Osteoblast (primary cell): ENCODE data around the gene PCDHA1. TPM values are rescaled to one million over a fixed set of nuclear protein-coding genes. Genes with fewer than 3 reads are reported as not detected.

Experiments used
- DNase-seq: peaks from one replicate; pipeline ENCODE4 v3.0.0; 2011; ENCODE audit warnings: low spot score, mixed read lengths; ENCODE audit not compliant: insufficient read length; ENCODE audit errors: missing footprints
- H2AFZ ChIP-seq: 2 replicates; pipeline ENCODE4 v1.6.0; 2011; ENCODE audit warnings: mild to moderate bottlenecking, low read length
- H3K27ac ChIP-seq: 2 replicates; pipeline ENCODE4 v1.5.1; 2011; ENCODE audit warnings: mild to moderate bottlenecking, low read depth, low read length, moderate library complexity
- H3K27me3 ChIP-seq: 2 replicates; pipeline ENCODE4 v1.6.0; 2012; ENCODE audit warnings: mild to moderate bottlenecking, control low read depth, inconsistent platforms, low read length, moderate library complexity; ENCODE audit not compliant: insufficient read depth
- H3K36me3 ChIP-seq: 2 replicates; pipeline ENCODE4 v1.5.1; 2011; ENCODE audit warnings: mild to moderate bottlenecking, low read length, control low read depth, moderate library complexity; ENCODE audit not compliant: insufficient read depth
- H3K4me1 ChIP-seq: 2 replicates; pipeline ENCODE4 v1.5.1; 2011; ENCODE audit warnings: mild to moderate bottlenecking, low read length, control low read depth, moderate library complexity; ENCODE audit not compliant: insufficient read depth
- H3K4me2 ChIP-seq: 2 replicates; pipeline ENCODE4 v1.6.0; 2011; ENCODE audit warnings: mild to moderate bottlenecking, low read length; ENCODE audit not compliant: insufficient read depth
- H3K4me3 ChIP-seq: fragments of 200-600 bp; sonication (generic); 3 replicates; pipeline ENCODE4 v1.5.1; 2012; ENCODE audit warnings: mild to moderate bottlenecking, low read length, inconsistent platforms; ENCODE audit not compliant: insufficient read depth
- H3K79me2 ChIP-seq: 2 replicates; pipeline ENCODE4 v1.6.0; 2012; ENCODE audit warnings: mild to moderate bottlenecking, low read length, control low read depth, inconsistent platforms; ENCODE audit not compliant: insufficient read depth
- H3K9me3 ChIP-seq: 2 replicates; pipeline ENCODE4 v1.5.1; 2011; ENCODE audit warnings: low read depth, low read length, control low read depth
- H4K20me1 ChIP-seq: 2 replicates; pipeline ENCODE4 v1.6.0; 2012; ENCODE audit warnings: mild to moderate bottlenecking, low read length, control low read depth; ENCODE audit not compliant: insufficient read depth
- total RNA-seq: library from RNA; depleted of rRNA; stranded (reverse); fragments of >200 nt; gene quantifications from 2 replicates; pipeline ENCODE4 v1.2.3, GENCODE V29; 2012
- TF ChIP-seq, protein P1 (sequence below): IDR thresholded peaks from 2 replicates; pipeline ENCODE4 v1.5.1; 2011; ENCODE audit warnings: mild to moderate bottlenecking, low read depth, low read length, moderate library complexity; ENCODE audit errors: extremely low read depth

Gene PCDHA1
- total RNA-seq, 1 donor, result not detected

DNA sequence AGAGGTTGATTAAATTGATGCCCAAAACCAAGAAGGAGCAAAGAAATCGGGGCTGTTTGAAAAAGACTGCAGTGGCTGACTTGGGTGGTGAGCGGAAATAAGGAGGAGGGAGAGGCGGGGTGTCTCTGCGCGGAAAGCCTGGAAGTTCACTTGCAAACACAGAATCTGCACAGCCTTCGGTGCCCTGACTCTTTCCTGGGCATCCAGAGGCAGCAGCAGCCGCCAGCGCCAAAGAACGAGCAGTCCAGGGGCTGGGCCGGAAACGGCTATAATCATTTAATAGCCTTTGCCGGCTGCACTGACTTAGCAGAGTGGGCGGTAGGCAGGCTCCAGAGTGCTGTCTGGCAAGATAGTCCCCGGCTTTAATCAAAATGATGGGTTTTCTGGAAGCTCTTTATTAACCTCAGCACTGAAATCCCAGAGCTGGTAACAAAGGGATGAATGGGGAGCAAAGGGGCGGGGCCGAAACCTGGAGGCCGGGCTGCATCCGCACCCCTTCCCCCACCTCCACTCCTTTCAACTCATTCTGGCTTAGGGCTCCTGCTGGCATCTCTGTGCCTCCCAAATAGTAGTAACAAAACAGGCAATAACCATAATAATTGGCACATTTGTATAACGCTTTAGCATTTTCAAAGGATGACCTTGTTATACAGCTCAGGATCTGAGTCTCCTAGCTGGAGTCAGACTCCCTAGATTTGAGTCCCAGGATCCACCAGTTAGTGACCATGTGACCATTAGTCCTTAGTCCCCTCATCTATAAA is 216.1 kb downstream of the PCDHA1 start:
- TF ChIP-seq, protein P1, sequence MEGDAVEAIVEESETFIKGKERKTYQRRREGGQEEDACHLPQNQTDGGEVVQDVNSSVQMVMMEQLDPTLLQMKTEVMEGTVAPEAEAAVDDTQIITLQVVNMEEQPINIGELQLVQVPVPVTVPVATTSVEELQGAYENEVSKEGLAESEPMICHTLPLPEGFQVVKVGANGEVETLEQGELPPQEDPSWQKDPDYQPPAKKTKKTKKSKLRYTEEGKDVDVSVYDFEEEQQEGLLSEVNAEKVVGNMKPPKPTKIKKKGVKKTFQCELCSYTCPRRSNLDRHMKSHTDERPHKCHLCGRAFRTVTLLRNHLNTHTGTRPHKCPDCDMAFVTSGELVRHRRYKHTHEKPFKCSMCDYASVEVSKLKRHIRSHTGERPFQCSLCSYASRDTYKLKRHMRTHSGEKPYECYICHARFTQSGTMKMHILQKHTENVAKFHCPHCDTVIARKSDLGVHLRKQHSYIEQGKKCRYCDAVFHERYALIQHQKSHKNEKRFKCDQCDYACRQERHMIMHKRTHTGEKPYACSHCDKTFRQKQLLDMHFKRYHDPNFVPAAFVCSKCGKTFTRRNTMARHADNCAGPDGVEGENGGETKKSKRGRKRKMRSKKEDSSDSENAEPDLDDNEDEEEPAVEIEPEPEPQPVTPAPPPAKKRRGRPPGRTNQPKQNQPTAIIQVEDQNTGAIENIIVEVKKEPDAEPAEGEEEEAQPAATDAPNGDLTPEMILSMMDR, result no peak
- Histone ChIP-seq H3K4me1 (no peaks in the 10 kb centered on the region), H3K27me3 (no peaks in the 10 kb centered on the region), H3K4me2 (no peak overlapping the region), H3K4me3 (no peak overlapping the region), H3K27ac (no peak overlapping the region), H3K36me3 (no peaks in the 10 kb centered on the region), H3K79me2 (no peaks in the 10 kb centered on the region), H4K20me1 (no peaks in the 10 kb centered on the region), H2AFZ (peak overlapping the region; percentile 29), H3K9me3 (no peaks in the 10 kb centered on the region)
- no peak for DNase-seq

DNA sequence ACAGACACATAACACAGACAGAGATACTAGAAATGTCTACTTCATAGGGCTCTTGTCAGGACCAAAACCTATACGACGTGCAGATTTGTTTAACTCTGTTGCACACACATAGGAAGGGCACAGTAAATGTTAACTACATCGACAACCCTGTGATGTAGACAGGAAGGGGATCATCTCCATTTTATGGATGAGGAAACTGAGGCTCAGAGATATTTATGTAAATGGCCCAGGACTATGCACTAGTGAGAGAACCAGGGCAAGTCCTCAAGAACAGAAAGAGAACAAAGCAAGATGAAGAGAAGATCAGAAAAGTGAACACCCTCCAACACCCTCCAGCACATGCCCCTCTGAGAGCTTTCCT is 216.6 kb downstream of the PCDHA1 start:
- Histone ChIP-seq H3K4me1 (no peaks in the 10 kb centered on the region), H2AFZ (no peak overlapping the region), H3K36me3 (no peaks in the 10 kb centered on the region), H3K27ac (no peak overlapping the region), H3K4me2 (no peak overlapping the region), H3K27me3 (no peaks in the 10 kb centered on the region), H3K9me3 (no peaks in the 10 kb centered on the region), H3K79me2 (no peaks in the 10 kb centered on the region), H4K20me1 (no peaks in the 10 kb centered on the region), H3K4me3 (no peak overlapping the region)
- TF ChIP-seq, protein P1, result no peak
- DNase-seq, result no peak

DNA sequence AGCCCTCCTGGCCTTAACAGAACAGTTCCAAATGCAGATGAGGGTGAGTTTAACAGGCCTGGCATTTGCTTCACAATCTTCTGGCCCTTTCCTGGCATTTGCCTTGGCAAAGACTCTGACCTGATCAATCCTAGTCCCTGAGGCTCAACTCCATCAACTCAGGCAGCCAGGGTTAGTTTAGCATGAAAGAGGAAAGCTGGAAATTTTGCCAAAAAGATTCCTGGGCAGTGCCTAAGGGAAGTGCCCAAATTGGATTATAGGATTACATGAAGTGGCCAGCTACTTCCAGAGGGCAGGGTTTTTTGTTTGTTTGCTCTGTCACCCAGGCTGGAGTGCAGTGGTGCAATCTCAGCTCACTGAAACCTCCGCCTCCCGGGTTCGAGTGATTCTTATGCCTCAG is 217.1 kb downstream of the PCDHA1 start:
- Histone ChIP-seq H3K27me3 (no peaks in the 10 kb centered on the region), H3K4me1 (no peaks in the 10 kb centered on the region), H3K9me3 (no peaks in the 10 kb centered on the region), H3K27ac (no peak overlapping the region), H4K20me1 (no peaks in the 10 kb centered on the region), H3K79me2 (no peaks in the 10 kb centered on the region), H3K36me3 (no peaks in the 10 kb centered on the region), H3K4me3 (no peak overlapping the region), H2AFZ (no peak overlapping the region), H3K4me2 (no peak overlapping the region)
- no peak for DNase-seq
- TF ChIP-seq, protein P1, result no peak

DNA sequence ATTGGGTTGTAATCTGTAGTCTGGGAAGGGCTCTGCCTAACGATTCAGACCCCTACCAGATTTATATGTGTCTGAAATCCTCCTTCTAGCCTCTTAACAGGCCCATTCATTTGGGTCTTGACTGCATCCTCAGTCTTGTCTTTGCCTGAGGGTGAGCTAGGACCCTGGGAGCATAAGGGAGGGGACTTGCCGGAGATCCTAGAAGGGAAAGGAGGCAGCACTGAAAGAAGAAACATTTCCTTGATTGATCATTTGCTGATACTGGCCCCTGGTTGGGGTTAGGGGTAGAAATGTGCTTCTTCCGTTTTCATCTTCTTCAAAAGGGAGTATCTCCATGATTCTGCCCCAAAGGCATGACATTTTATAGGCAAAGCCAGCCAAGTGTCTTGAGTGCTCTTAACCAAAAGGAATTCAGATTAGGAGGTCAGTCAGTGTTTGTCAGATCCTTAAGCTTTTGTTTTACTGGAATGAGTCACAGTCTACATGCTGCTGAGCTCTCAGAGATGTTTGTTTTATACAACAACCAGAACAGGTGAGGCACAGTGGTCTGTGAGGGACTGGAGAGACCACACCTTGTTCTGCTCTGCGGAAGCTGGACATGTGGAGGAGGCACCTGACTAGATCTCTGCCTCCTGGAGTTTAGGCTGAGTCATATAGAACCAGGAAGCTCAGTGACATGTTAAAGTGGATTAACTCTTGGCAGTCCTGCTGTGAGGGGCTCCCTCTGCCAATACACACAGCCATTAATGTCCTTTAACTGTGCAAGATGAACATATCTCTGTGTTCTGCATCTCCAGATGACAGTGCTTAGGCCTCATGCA is 218.1 kb downstream of the PCDHA1 start:
- TF ChIP-seq, protein P1, result no peak
- no peaks in the 10 kb centered on the region for H3K36me3 ChIP-seq
- no peaks in the 10 kb centered on the region for H3K4me1 ChIP-seq
- H3K9me3 ChIP-seq, result no peaks in the 10 kb centered on the region
- no peaks in the 10 kb centered on the region for H3K27me3 ChIP-seq
- H2AFZ ChIP-seq, result no peak overlapping the region
- H3K4me3 ChIP-seq, result no peak overlapping the region
- H3K79me2 ChIP-seq, result no peaks in the 10 kb centered on the region
- no peak for DNase-seq
- no peak overlapping the region for H3K27ac ChIP-seq
- no peak overlapping the region for H3K4me2 ChIP-seq
- H4K20me1 ChIP-seq, result no peaks in the 10 kb centered on the region
